ENCODE results near the gene TM4SF4.

- TF ChIP-seq, protein P1, sequence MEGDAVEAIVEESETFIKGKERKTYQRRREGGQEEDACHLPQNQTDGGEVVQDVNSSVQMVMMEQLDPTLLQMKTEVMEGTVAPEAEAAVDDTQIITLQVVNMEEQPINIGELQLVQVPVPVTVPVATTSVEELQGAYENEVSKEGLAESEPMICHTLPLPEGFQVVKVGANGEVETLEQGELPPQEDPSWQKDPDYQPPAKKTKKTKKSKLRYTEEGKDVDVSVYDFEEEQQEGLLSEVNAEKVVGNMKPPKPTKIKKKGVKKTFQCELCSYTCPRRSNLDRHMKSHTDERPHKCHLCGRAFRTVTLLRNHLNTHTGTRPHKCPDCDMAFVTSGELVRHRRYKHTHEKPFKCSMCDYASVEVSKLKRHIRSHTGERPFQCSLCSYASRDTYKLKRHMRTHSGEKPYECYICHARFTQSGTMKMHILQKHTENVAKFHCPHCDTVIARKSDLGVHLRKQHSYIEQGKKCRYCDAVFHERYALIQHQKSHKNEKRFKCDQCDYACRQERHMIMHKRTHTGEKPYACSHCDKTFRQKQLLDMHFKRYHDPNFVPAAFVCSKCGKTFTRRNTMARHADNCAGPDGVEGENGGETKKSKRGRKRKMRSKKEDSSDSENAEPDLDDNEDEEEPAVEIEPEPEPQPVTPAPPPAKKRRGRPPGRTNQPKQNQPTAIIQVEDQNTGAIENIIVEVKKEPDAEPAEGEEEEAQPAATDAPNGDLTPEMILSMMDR (IDR thresholded peaks at IDR 0.05; ENCODE audit: poor library complexity, severe bottlenecking) = no peak
- TF ChIP-seq, protein P2, sequence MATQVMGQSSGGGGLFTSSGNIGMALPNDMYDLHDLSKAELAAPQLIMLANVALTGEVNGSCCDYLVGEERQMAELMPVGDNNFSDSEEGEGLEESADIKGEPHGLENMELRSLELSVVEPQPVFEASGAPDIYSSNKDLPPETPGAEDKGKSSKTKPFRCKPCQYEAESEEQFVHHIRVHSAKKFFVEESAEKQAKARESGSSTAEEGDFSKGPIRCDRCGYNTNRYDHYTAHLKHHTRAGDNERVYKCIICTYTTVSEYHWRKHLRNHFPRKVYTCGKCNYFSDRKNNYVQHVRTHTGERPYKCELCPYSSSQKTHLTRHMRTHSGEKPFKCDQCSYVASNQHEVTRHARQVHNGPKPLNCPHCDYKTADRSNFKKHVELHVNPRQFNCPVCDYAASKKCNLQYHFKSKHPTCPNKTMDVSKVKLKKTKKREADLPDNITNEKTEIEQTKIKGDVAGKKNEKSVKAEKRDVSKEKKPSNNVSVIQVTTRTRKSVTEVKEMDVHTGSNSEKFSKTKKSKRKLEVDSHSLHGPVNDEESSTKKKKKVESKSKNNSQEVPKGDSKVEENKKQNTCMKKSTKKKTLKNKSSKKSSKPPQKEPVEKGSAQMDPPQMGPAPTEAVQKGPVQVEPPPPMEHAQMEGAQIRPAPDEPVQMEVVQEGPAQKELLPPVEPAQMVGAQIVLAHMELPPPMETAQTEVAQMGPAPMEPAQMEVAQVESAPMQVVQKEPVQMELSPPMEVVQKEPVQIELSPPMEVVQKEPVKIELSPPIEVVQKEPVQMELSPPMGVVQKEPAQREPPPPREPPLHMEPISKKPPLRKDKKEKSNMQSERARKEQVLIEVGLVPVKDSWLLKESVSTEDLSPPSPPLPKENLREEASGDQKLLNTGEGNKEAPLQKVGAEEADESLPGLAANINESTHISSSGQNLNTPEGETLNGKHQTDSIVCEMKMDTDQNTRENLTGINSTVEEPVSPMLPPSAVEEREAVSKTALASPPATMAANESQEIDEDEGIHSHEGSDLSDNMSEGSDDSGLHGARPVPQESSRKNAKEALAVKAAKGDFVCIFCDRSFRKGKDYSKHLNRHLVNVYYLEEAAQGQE (IDR thresholded peaks at IDR 0.05; ENCODE audit: borderline replicate concordance) = no peak
- TF ChIP-seq EZH2 (IDR thresholded peaks at IDR 0.05; ENCODE audit: borderline replicate concordance, insufficient read depth, low read length, poor library complexity, severe bottlenecking) (no peak), TAF1 (IDR thresholded peaks at IDR 0.05; ENCODE audit: low read depth) (no peak), EP300 (conservative IDR thresholded peaks at IDR 0.05; ENCODE audit: poor library complexity, severe bottlenecking) (no peak), RAD21 (conservative IDR thresholded peaks at IDR 0.05) (no peak)
Measured at GRCh38 chr3:149438981-149439380, 35.5 kb upstream of the TM4SF4 start.

Measured in neural cell (in vitro differentiated cells).